HUES6 (cell line): ENCODE measurements around the gene MVB12B.

ENCODE experiments used
- H3K27ac ChIP-seq: 2 replicates; pipeline ENCODE4 v1.7.0; 2013; ENCODE audit warnings: low read depth, mild to moderate bottlenecking, low read length, inconsistent platforms
- H3K27me3 ChIP-seq: 2 replicates; pipeline ENCODE4 v1.6.1; 2013; ENCODE audit warnings: low read length; ENCODE audit not compliant: control insufficient read depth, insufficient read depth
- H3K36me3 ChIP-seq: 2 replicates; pipeline ENCODE4 v1.6.1; 2013; ENCODE audit warnings: low read length; ENCODE audit not compliant: control insufficient read depth, insufficient read depth
- H3K4me1 ChIP-seq: 2 replicates; pipeline ENCODE4 v1.6.1; 2013; ENCODE audit warnings: low read length; ENCODE audit not compliant: control insufficient read depth, insufficient read depth
- H3K4me3 ChIP-seq: 2 replicates; pipeline ENCODE4 v1.5.1; 2013; ENCODE audit warnings: low read depth, low read length
- H3K9ac ChIP-seq: one replicate; pipeline ENCODE4 v1.6.1; 2013; ENCODE audit warnings: mild to moderate bottlenecking, low read length
- H3K9me3 ChIP-seq: 2 replicates; pipeline ENCODE4 v1.6.1; 2013; ENCODE audit warnings: low read depth, low read length; ENCODE audit not compliant: control insufficient read depth, insufficient read depth

The MVB12B gene

GRCh38 chr9:126435626-126436025 lies 109.0 kb downstream of the MVB12B start:
- no peak overlapping the region for H3K9ac ChIP-seq
- H3K36me3 ChIP-seq, result no peaks in the 10 kb centered on the region
- H3K4me3 ChIP-seq, result no peak overlapping the region
- H3K9me3 ChIP-seq, result no peaks in the 10 kb centered on the region
- H3K4me1 ChIP-seq, result no peaks in the 10 kb centered on the region; the same call in 1 of the 2 replicates
- no peak overlapping the region for H3K27ac ChIP-seq
- no peaks in the 10 kb centered on the region for H3K27me3 ChIP-seq

GRCh38 chr9:126436545-126437267 lies 110.1 kb downstream of the MVB12B start:
- Histone ChIP-seq H3K4me3 (no peak overlapping the region), H3K27ac (no peak overlapping the region)

GRCh38 chr9:126437268-126437666 lies 110.6 kb downstream of the MVB12B start:
- Histone ChIP-seq H3K9ac (no peak overlapping the region), H3K27ac (no peak overlapping the region), H3K36me3 (no peaks in the 10 kb centered on the region), H3K27me3 (no peaks in the 10 kb centered on the region), H3K4me3 (no peak overlapping the region), H3K9me3 (no peaks in the 10 kb centered on the region), H3K4me1 (no peaks in the 10 kb centered on the region; the same call in 1 of the 2 replicates)

More at GRCh38 chr9:126436545-126437267, 110.1 kb downstream of the MVB12B start:
- H3K4me1 ChIP-seq, result no peaks in the 10 kb centered on the region; the same call in 1 of the 2 replicates
- no peaks in the 10 kb centered on the region for H3K36me3 ChIP-seq
- no peaks in the 10 kb centered on the region for H3K27me3 ChIP-seq
- no peak overlapping the region for H3K9ac ChIP-seq
- no peaks in the 10 kb centered on the region for H3K9me3 ChIP-seq

GRCh38 chr9:126437701-126438100 lies 111.1 kb downstream of the MVB12B start:
- Histone ChIP-seq H3K4me1 (no peaks in the 10 kb centered on the region; the same call in 1 of the 2 replicates), H3K36me3 (no peaks in the 10 kb centered on the region), H3K4me3 (no peak overlapping the region), H3K27ac (no peak overlapping the region), H3K9me3 (no peaks in the 10 kb centered on the region), H3K9ac (no peak overlapping the region), H3K27me3 (no peaks in the 10 kb centered on the region)

DNA sequence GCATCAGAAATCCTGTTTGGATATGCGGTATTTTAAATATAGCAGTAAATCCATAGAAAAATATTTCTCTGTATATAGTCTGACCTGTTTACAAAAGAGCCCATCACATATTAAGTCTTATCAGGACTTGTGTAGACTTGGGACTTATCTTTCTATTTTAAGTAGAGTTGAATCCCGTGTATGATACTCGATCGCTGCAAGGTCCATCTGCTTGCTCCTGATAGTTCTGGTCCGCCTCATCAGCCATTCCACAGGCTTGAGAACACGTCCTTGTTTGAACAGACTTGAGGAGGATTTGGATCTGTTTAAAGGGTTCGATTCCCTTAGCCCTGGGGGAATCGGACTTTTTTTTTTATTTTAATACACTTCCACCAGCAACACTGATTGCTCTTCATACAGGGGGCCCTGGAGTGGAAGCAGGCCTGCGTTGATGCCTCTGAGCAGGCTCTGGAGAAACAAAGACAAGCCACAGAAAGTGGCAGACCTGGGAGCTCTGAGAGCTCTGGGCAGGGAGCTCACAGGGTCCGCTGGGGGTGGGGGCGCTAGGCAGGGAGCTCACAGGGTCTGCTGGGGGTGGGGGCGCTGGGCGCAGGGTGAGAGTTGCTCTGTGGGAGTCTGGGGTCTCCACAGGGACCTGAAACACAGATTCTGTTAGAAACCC lies 112.2 kb downstream of the MVB12B start:
- H3K9ac ChIP-seq, result no peak overlapping the region
- H3K36me3 ChIP-seq, result no peaks in the 10 kb centered on the region
- H3K27ac ChIP-seq, result no peak overlapping the region
- H3K27me3 ChIP-seq, result no peaks in the 10 kb centered on the region
- no peaks in the 10 kb centered on the region for H3K9me3 ChIP-seq
- H3K4me1 ChIP-seq, result no peaks in the 10 kb centered on the region; the same call in 1 of the 2 replicates
- H3K4me3 ChIP-seq, result no peak overlapping the region

- H3K4me1 ChIP-seq, result no peaks in the 10 kb centered on the region; the same call in 1 of the 2 replicates
- no peak overlapping the region for H3K9ac ChIP-seq
- H3K9me3 ChIP-seq, result no peaks in the 10 kb centered on the region
- no peak overlapping the region for H3K27ac ChIP-seq
- no peak overlapping the region for H3K4me3 ChIP-seq
- H3K27me3 ChIP-seq, result no peaks in the 10 kb centered on the region
- no peaks in the 10 kb centered on the region for H3K36me3 ChIP-seq
Observed at GRCh38 chr9:126439402-126439765, 112.8 kb downstream of the MVB12B start.

DNA sequence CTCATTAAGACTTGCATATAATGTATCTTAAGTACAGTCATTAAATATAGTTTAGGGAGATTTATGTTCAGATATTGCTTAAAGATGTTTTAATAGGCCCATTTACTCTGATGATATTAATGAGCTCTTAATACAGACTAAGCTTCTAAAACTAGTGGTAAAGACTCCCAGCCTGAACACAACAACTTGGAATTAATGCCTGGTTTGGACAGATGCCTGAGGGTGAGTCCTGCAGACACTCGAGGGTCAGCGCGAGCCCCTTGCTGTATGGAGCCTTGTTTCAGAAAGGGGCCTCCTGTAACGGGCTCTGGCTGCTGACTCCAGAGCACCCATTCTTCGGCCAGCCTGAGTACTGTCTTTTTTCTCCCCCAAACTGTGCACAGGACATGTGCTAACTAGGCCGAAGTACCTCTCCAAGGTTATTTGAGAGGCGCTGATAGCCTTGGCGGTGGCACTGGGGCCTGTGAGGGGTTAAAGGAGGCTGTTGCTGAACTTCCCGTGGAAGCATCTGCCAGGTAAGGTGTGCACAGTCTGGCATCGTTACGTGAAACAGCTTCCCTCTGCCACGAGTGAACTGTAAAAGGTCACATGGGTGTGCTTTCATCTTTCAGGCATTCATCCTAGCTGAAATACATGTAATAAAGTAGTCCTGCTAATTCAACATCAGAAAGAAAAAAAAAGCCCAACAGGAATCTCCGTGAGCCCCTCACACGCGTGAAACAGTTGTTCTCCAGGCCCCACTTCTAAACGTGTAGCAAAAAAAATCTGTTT lies 113.4 kb downstream of the MVB12B start:
- no peaks in the 10 kb centered on the region for H3K27me3 ChIP-seq
- no peak overlapping the region for H3K4me3 ChIP-seq
- no peaks in the 10 kb centered on the region for H3K36me3 ChIP-seq
- no peaks in the 10 kb centered on the region for H3K9me3 ChIP-seq
- no peaks in the 10 kb centered on the region; the same call in 1 of the 2 replicates for H3K4me1 ChIP-seq
- H3K27ac ChIP-seq, result no peak overlapping the region
- no peak overlapping the region for H3K9ac ChIP-seq

- H3K4me3 ChIP-seq, result no peak overlapping the region
- H3K9ac ChIP-seq, result no peak overlapping the region
- no peak overlapping the region for H3K27ac ChIP-seq
- no peaks in the 10 kb centered on the region for H3K27me3 ChIP-seq
- no peaks in the 10 kb centered on the region; the same call in 1 of the 2 replicates for H3K4me1 ChIP-seq
- H3K9me3 ChIP-seq, result no peaks in the 10 kb centered on the region
- no peaks in the 10 kb centered on the region for H3K36me3 ChIP-seq
Observed at GRCh38 chr9:126440940-126441339, 114.3 kb downstream of the MVB12B start.

- Histone ChIP-seq H3K4me1 (no peaks in the 10 kb centered on the region; the same call in 1 of the 2 replicates), H3K27ac (no peak overlapping the region), H3K4me3 (no peak overlapping the region), H3K9ac (no peak overlapping the region), H3K27me3 (no peaks in the 10 kb centered on the region), H3K9me3 (no peaks in the 10 kb centered on the region), H3K36me3 (no peaks in the 10 kb centered on the region)
Observed at GRCh38 chr9:126442636-126443035, 116.0 kb downstream of the MVB12B start.

GRCh38 chr9:126443144-126443543 lies 116.5 kb downstream of the MVB12B start:
- H3K4me3 ChIP-seq, result no peak overlapping the region
- H3K27me3 ChIP-seq, result no peaks in the 10 kb centered on the region
- H3K4me1 ChIP-seq, result no peaks in the 10 kb centered on the region; the same call in 1 of the 2 replicates
- no peaks in the 10 kb centered on the region for H3K9me3 ChIP-seq
- H3K9ac ChIP-seq, result no peak overlapping the region
- H3K36me3 ChIP-seq, result no peaks in the 10 kb centered on the region
- no peak overlapping the region for H3K27ac ChIP-seq

DNA sequence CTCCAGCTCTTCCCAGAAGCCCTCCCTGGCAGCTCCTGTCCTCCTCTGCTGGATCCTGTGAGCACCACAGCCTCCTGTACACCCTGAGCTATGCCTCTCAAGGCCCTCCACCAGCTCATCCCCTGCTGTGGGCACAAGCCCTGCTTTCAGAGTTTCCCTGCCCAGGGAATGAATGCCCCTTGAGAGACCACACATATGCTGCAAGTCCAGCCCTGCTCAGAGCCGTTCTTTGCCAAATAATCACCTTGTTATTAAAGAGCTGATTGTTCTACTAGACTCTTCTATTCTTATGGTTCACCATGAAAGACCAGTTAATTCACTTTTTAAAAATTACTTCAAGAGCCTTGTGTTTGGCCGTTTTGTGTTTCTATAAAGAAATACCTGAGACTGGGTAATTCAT lies 121.5 kb downstream of the MVB12B start:
- no peak overlapping the region for H3K9ac ChIP-seq
- H3K4me3 ChIP-seq, result no peak overlapping the region
- H3K27me3 ChIP-seq, result no peaks in the 10 kb centered on the region
- no peak overlapping the region for H3K27ac ChIP-seq
- H3K4me1 ChIP-seq, result peaks cover 5% of the 10 kb centered on the region; the same call in 1 of the 2 replicates
- no peaks in the 10 kb centered on the region for H3K36me3 ChIP-seq
- no peaks in the 10 kb centered on the region for H3K9me3 ChIP-seq
